Keratinocyte (primary cell): ENCODE results near the gene TSEN34. TPM values are rescaled to one million over a fixed set of nuclear protein-coding genes. Genes with fewer than 3 reads are reported as not detected.

Experiments used
- DNase-seq: peaks from one replicate; pipeline ENCODE4 v3.0.0-alpha.2; 2011; ENCODE audit warnings: low read depth, missing footprints, low spot score
- FAIRE-seq: peaks from 2 replicates; lab custom pipeline; 2011; peaks lifted over from hg19 to GRCh38; lab: Jason Lieb, UNC
- H2AFZ ChIP-seq: 2 replicates; pipeline ENCODE4 v1.6.0; 2012; ENCODE audit warnings: low read length, control low read depth, inconsistent platforms; ENCODE audit not compliant: control insufficient read depth
- H3K27ac ChIP-seq: 2 replicates; pipeline ENCODE4 v1.5.1; 2011; ENCODE audit warnings: low read length; ENCODE audit not compliant: control insufficient read depth, insufficient read depth
- H3K27me3 ChIP-seq: 3 replicates; pipeline ENCODE4 v1.6.0; 2011; ENCODE audit warnings: low read length; ENCODE audit not compliant: control insufficient read depth, insufficient read depth; ENCODE audit errors: extremely low read depth
- H3K36me3 ChIP-seq, 2 experiments: 2 replicates in 1 of 2; 3 replicates in 1 of 2; pipeline ENCODE4 v1.5.1; 2011; ENCODE audit warnings: low read length in 2 of 2, mild to moderate bottlenecking in 1 of 2; ENCODE audit not compliant: control insufficient read depth in 2 of 2, insufficient read depth in 2 of 2; ENCODE audit errors: extremely low read depth in 1 of 2
- H3K4me1 ChIP-seq: 3 replicates; pipeline ENCODE4 v1.5.1; 2011; ENCODE audit warnings: low read length; ENCODE audit not compliant: control insufficient read depth, insufficient read depth; ENCODE audit errors: extremely low read depth
- H3K4me2 ChIP-seq: 3 replicates; pipeline ENCODE4 v1.6.0; 2011; ENCODE audit warnings: low read depth, low read length; ENCODE audit not compliant: control insufficient read depth, insufficient read depth; ENCODE audit errors: extremely low read depth
- H3K4me3 ChIP-seq, 3 experiments: fragments of 200-600 bp in 1 of 3; sonication (generic) in 1 of 3; 2 replicates in 2 of 3; 3 replicates in 1 of 3; pipeline ENCODE4 v1.5.1; 2011 to 2016; ENCODE audit warnings: low read length in 3 of 3, mild to moderate bottlenecking in 3 of 3, control low read depth in 2 of 3, inconsistent platforms in 1 of 3, low read depth in 1 of 3, mixed read lengths in 1 of 3, mixed run types in 1 of 3, moderate library complexity in 1 of 3; ENCODE audit not compliant: control insufficient read depth in 2 of 3, insufficient read depth in 2 of 3; ENCODE audit errors: extremely low read depth in 1 of 3
- H3K79me2 ChIP-seq: 2 replicates; pipeline ENCODE4 v1.6.0; 2012; ENCODE audit warnings: low read length; ENCODE audit not compliant: control insufficient read depth, insufficient read depth
- H3K9ac ChIP-seq: 3 replicates; pipeline ENCODE4 v1.6.0; 2011; ENCODE audit warnings: low read length; ENCODE audit not compliant: control insufficient read depth, insufficient read depth; ENCODE audit errors: extremely low read depth
- H3K9me1 ChIP-seq: 3 replicates; pipeline ENCODE4 v1.6.0; 2011; ENCODE audit warnings: low read length; ENCODE audit not compliant: control insufficient read depth, insufficient read depth; ENCODE audit errors: extremely low read depth
- H3K9me3 ChIP-seq: 2 replicates; pipeline ENCODE4 v1.5.1; 2012; ENCODE audit warnings: low read depth, low read length; ENCODE audit not compliant: control insufficient read depth
- H4K20me1 ChIP-seq: 3 replicates; pipeline ENCODE4 v1.6.0; 2011; ENCODE audit warnings: low read length; ENCODE audit not compliant: control insufficient read depth, insufficient read depth; ENCODE audit errors: extremely low read depth
- CTCF ChIP-seq, 3 experiments: IDR thresholded peaks in 1 of 3; conservative IDR thresholded peaks in 1 of 3; optimal IDR thresholded peaks in 1 of 3; 2 replicates in 2 of 3; 3 replicates in 1 of 3; pipeline versions ENCODE3 to v1.5.1; 2011; ENCODE audit warnings: low read length in 3 of 3, mild to moderate bottlenecking in 3 of 3, moderate library complexity in 2 of 3, control low read depth in 1 of 3, inconsistent platforms in 1 of 3; ENCODE audit not compliant: insufficient read depth in 2 of 3; ENCODE audit errors: extremely low read depth in 1 of 3
- EZH2 ChIP-seq: IDR thresholded peaks from one replicate; pipeline ENCODE4 v1.6.1; 2012; ENCODE audit warnings: inconsistent platforms, mild to moderate bottlenecking, low read length, moderate library complexity
- dilution Hi-C: fragments of 300-500 bp; cut with MboI; formaldehyde crosslinking; loops from one replicate; pipeline ENCODE4 v1.7.0; 2020; ENCODE audit warnings: low sequenced_read_pairs; ENCODE audit not compliant: extremely low pct_ligation_motif_present
- polyA plus RNA-seq, 5 experiments: library from polyadenylated mRNA; depleted of rRNA in 3 of 5; stranded (reverse) in 3 of 5; stranded (forward) in 1 of 5; unstranded in 1 of 5; fragments of >200 nt; gene quantifications; 1 replicate in 1 of 5; 2 replicates in 3 of 5; 3 replicates in 1 of 5; pipeline versions ENCODE4 v1.2.1 to v1.2.3, GENCODE V29; 2011 to 2012; ENCODE audit warnings: missing spikeins in 2 of 5, low read depth in 1 of 5, low replicate concordance in 1 of 5

The TSEN34 gene
- polyA plus RNA-seq, 1 donor (not counting 4 experiments of a cell fraction or from before 2014, with no cell fraction given), result 36.5 TPM

- H3K4me3 ChIP-seq, result no peak overlapping the region
- H3K27me3 ChIP-seq, result no peaks in the 10 kb centered on the region
- H3K27ac ChIP-seq, result no peak overlapping the region
- H3K9me1 ChIP-seq, result peaks cover 2% of the 10 kb centered on the region
- H3K9ac ChIP-seq, result no peak overlapping the region
- H3K36me3 ChIP-seq, result peaks cover 35 to 48% of the 10 kb centered on the region in 2 experiments
- TF ChIP-seq EZH2, result no peak
- TF ChIP-seq CTCF (optimal IDR thresholded peaks at IDR 0.05 in 1 of 3, IDR thresholded peaks at IDR 0.05 in 1 of 3, conservative IDR thresholded peaks at IDR 0.05 in 1 of 3; ENCODE audit: extremely low read depth in 1 of 3, insufficient read depth in 2 of 3, low read length in 3 of 3), result no peak
- H2AFZ ChIP-seq, result no peak overlapping the region
- dilution Hi-C loops, result no loop called here
- H3K4me2 ChIP-seq, result no peak overlapping the region
- H3K9me3 ChIP-seq, result no peaks in the 10 kb centered on the region
- H4K20me1 ChIP-seq, result peaks cover 56% of the 10 kb centered on the region
- DNase-seq (no peak), FAIRE-seq (no peak)
- H3K4me1 ChIP-seq, result peaks cover 12% of the 10 kb centered on the region
- H3K79me2 ChIP-seq, result peaks cover 43% of the 10 kb centered on the region
These were observed 16.5 kb downstream of the TSEN34 start for GRCh38 chr19:54207676-54207982.

- peaks cover 38% of the 10 kb centered on the region for H3K79me2 ChIP-seq
- FAIRE-seq (no peak), DNase-seq (no peak)
- TF ChIP-seq EZH2 (no peak), CTCF (optimal IDR thresholded peaks at IDR 0.05 in 1 of 3, IDR thresholded peaks at IDR 0.05 in 1 of 3, conservative IDR thresholded peaks at IDR 0.05 in 1 of 3; ENCODE audit: extremely low read depth in 1 of 3, insufficient read depth in 2 of 3, low read length in 3 of 3) (no peak)
- H3K4me1 ChIP-seq, result peaks cover 6% of the 10 kb centered on the region
- dilution Hi-C loops, result no loop called here
- H3K4me2 ChIP-seq, result no peak overlapping the region
- H3K9ac ChIP-seq, result no peak overlapping the region
- H4K20me1 ChIP-seq, result peaks cover 50% of the 10 kb centered on the region
- peaks cover 2% of the 10 kb centered on the region for H3K9me1 ChIP-seq
- H3K9me3 ChIP-seq, result no peaks in the 10 kb centered on the region
- no peaks in the 10 kb centered on the region for H3K27me3 ChIP-seq
- H3K4me3 ChIP-seq, result no peak overlapping the region
- H3K27ac ChIP-seq, result no peak overlapping the region
- H2AFZ ChIP-seq, result no peak overlapping the region
- peaks cover 33 to 43% of the 10 kb centered on the region in 2 experiments for H3K36me3 ChIP-seq
These were observed 17.1 kb downstream of the TSEN34 start for GRCh38 chr19:54207983-54208783.
